Measurements from ENCODE around the gene CACNA1C. TPM values are rescaled to one million over a fixed set of nuclear protein-coding genes. Genes with fewer than 3 reads are reported as not detected.

CACNA1C gene
- total RNA-seq, 1 experiment from 2014 or later: not detected

DNA sequence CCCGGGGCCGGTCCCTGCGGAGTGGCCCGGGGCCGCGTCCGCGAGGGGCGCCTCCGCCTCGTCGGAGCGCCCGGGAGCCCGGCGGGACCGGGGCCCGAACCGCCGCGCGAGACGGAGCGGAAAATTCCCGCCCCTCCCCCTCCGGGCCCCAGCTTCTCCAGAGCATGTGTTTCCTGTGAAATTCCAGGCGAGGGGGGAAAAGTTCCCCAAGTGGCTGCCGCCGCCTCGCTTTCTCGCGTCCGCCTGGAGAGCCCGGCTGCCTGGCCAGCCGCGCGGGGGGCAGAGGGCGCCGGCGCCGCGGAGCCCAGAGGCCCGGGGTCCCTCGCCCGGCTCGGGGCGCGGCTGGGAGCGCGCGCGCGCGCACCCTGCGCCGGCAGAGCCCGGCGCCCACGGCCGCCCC, 904 bp downstream of the CACNA1C start:
- Histone ChIP-seq H3K27me3 (ENCODE audit: insufficient read depth, low read depth) (peaks cover 61% of the 10 kb centered on the region), H2AFZ (no peak overlapping the region), H3K4me3 (no peak overlapping the region), H3K79me2 (ENCODE audit: low read depth) (no peaks in the 10 kb centered on the region), H3K9me2 (ENCODE audit: insufficient read depth) (no peaks in the 10 kb centered on the region), H3K4me2 (no peak overlapping the region), H3K9me3 (ENCODE audit: insufficient read depth, low read depth) (no peaks in the 10 kb centered on the region), H3K4me1 (replicated peaks; ENCODE audit: insufficient read depth) (no peaks in the 10 kb centered on the region), H3F3A (ENCODE audit: insufficient read depth, low read depth) (no peaks in the 10 kb centered on the region), H3K36me3 (ENCODE audit: low read depth) (no peaks in the 10 kb centered on the region), H4K20me1 (ENCODE audit: insufficient read depth) (no peaks in the 10 kb centered on the region), H3K27ac (no peak overlapping the region)
- TF ChIP-seq EZH2 (IDR thresholded peaks at IDR 0.05; ENCODE audit: low read depth): no peak
- TF ChIP-seq CTCF (conservative IDR thresholded peaks at IDR 0.05): no peak
- CTCF ChIA-PET: no interaction called here
- no peak for DNase-seq
- POLR2A ChIA-PET (ENCODE audit: unreplicated experiment): no interaction called here
- intact Hi-C loops (cut with micrococcal nuclease; ENCODE audit: unreplicated experiment): no loop called here
- BruUV-seq (replicated peaks): no TSS peak

DNA sequence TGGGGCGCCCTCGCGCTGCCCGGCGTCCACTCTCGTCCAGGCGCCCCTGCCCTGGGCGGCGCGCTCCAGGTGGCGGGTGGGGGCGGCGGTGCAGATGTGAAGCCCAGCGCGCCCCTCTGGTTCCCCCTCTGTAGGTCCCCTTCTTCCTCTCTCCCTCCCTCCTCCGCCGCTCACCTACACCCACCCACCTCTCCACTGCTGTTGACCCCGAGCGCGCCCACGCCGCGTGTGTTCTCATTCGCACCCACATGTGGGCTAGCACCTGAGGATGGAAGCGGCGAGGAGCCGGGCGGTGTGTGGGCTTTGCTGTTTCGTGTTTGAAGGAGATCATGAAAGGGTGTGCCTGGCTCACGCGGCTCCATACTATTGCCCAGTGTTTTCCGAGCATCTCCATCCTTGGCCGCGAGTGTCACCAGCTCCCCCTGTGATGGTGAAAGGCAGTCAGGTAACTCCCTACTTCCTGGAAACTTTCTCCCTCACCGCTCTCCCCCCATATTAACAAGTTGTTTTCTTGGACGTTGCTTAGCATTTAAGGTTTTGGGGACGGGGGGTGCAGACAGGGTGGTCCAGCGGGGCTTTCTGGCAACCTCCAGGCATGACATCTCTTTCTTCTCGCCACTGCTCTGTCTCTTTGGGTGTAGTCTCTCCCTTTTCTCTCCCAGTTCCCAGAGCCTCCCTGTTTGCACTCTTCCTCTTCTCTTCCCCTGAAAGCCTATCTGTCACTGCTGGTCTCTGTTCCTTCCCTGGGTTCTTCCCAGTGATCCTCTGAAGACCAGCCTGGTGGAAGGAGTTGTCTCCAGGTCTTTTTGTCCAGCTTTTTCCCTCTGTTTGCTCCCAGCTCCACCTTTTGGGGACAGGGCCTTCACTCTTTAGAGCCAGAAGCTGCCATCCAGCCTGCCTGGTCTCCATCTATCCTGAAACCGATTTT, 1.6 kb downstream of the CACNA1C start:
- Histone ChIP-seq H3K9me3 (ENCODE audit: insufficient read depth, low read depth) (no peaks in the 10 kb centered on the region), H3K79me2 (ENCODE audit: low read depth) (no peaks in the 10 kb centered on the region), H3F3A (ENCODE audit: insufficient read depth, low read depth) (no peaks in the 10 kb centered on the region), H3K4me3 (no peak overlapping the region), H3K9me2 (ENCODE audit: insufficient read depth) (no peaks in the 10 kb centered on the region), H2AFZ (no peak overlapping the region), H3K27me3 (ENCODE audit: insufficient read depth, low read depth) (peaks cover 61% of the 10 kb centered on the region), H3K4me2 (no peak overlapping the region), H3K36me3 (ENCODE audit: low read depth) (no peaks in the 10 kb centered on the region), H3K27ac (no peak overlapping the region), H3K4me1 (replicated peaks; ENCODE audit: insufficient read depth) (no peaks in the 10 kb centered on the region), H4K20me1 (ENCODE audit: insufficient read depth) (no peaks in the 10 kb centered on the region)
- DNase-seq: no peak
- POLR2A ChIA-PET (ENCODE audit: unreplicated experiment): no interaction called here
- CTCF ChIA-PET: no interaction called here
- TF ChIP-seq EZH2 (IDR thresholded peaks at IDR 0.05; ENCODE audit: low read depth): no peak
- intact Hi-C loops (cut with micrococcal nuclease; ENCODE audit: unreplicated experiment): no loop called here
- BruUV-seq (replicated peaks): no TSS peak

DNA sequence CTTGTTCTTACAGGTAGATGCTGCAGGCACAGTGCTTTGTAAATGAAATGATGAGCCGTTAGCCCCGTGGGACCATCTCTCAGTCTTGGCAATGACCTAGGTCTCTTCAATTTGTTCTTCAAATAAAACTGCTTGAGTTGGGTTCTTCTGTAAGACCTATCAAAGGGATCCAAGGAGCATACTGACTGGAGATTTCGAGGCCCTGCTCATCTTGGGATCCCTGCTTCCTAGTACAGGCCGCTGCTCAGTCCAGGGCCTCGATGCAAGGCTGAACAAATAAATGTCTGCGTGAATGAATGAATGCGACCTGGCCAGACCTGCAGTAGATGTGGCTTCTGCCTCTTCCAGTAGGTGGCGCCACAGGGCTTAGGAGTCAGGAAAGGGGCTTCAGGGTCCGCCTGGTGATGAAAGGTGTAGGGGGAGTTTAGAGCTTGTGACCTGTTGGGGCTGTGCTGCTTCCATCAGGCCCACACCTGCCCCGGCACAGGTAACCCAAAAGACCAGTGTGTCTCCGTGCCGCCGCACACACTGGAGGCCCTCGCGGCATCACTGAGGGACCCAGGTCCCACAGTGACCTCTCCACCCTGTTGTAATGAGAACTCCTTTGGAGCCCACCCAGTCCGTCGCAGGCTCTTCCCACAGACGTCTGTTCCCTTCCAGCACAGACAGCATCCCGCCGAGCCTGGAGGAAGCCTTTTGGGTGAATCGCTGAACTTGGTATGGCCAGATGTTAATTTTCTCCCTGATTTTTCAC, 4.4 kb downstream of the CACNA1C start:
- no peak overlapping the region for H2AFZ ChIP-seq
- H3K36me3 ChIP-seq (ENCODE audit: low read depth): no peaks in the 10 kb centered on the region
- no peaks in the 10 kb centered on the region for H4K20me1 ChIP-seq (ENCODE audit: insufficient read depth)
- TF ChIP-seq EZH2 (IDR thresholded peaks at IDR 0.05; ENCODE audit: low read depth) (no peak), CTCF (conservative IDR thresholded peaks at IDR 0.05) (peak; percentile 70)
- ChIA-PET CTCF (no interaction called here), POLR2A (ENCODE audit: unreplicated experiment) (no interaction called here)
- H3K4me2 ChIP-seq: no peak overlapping the region
- peak in 1 of 2 experiments; percentile 21 for DNase-seq
- H3K27ac ChIP-seq: no peak overlapping the region
- H3K4me1 ChIP-seq (replicated peaks; ENCODE audit: insufficient read depth): no peaks in the 10 kb centered on the region
- no peak overlapping the region for H3K4me3 ChIP-seq
- no peaks in the 10 kb centered on the region for H3F3A ChIP-seq (ENCODE audit: insufficient read depth, low read depth)
- H3K79me2 ChIP-seq (ENCODE audit: low read depth): no peaks in the 10 kb centered on the region
- intact Hi-C loops (cut with micrococcal nuclease; ENCODE audit: unreplicated experiment): no loop called here
- H3K27me3 ChIP-seq (ENCODE audit: insufficient read depth, low read depth): peaks cover 79% of the 10 kb centered on the region
- BruUV-seq (replicated peaks): no TSS peak
- H3K9me2 ChIP-seq (ENCODE audit: insufficient read depth): no peaks in the 10 kb centered on the region
- H3K9me3 ChIP-seq (ENCODE audit: insufficient read depth, low read depth): no peaks in the 10 kb centered on the region

Data from PC-9 (cell line).